OCI-LY3 (cell line): ENCODE measurements around the gene PDIK1L.

Experiments
- CTCF ChIP-seq: fragments of 200-600, 300-600 bp; sonication (generic); IDR thresholded peaks from 2 replicates; pipeline ENCODE4 v1.5.1; 2014; ENCODE audit warnings: antibody characterized with exemption, low read length, low read depth
- EZH2phosphoT487 ChIP-seq: fragments of 200-600 bp; shearing (Covaris generic); IDR thresholded peaks from 2 replicates; pipeline ENCODE4 v1.6.1; 2018; ENCODE audit warnings: antibody characterized with exemption, mixed run types, low read depth

DNA sequence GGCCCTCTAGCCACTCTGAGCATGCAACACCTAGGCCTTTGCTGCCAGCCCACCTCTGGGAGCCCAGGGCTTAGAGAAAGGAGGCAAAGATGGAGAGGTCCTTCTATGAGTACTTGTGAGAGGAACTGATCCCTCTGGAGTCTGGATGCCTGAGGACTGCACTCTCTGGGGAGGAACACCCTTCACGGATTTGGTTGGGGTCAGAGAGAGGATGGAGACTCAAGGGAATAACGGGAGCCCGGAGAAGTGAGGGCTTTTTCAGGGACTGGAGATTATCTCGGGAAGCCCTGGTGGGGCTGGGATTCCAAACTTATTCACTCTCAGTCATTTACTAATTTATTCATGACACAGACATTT lies 57.6 kb downstream of the PDIK1L start:
- no peak for TF ChIP-seq CTCF
- TF ChIP-seq EZH2phosphoT487 = no peak
